ENCODE measurements around the gene PPP1R13B. TPM values are rescaled to one million over a fixed set of nuclear protein-coding genes. Genes with fewer than 3 reads are reported as not detected.

PPP1R13B gene
- total RNA-seq, 3 donors from 2014 or later: 49.6 to 65.5 (median 52.1) TPM

DNA sequence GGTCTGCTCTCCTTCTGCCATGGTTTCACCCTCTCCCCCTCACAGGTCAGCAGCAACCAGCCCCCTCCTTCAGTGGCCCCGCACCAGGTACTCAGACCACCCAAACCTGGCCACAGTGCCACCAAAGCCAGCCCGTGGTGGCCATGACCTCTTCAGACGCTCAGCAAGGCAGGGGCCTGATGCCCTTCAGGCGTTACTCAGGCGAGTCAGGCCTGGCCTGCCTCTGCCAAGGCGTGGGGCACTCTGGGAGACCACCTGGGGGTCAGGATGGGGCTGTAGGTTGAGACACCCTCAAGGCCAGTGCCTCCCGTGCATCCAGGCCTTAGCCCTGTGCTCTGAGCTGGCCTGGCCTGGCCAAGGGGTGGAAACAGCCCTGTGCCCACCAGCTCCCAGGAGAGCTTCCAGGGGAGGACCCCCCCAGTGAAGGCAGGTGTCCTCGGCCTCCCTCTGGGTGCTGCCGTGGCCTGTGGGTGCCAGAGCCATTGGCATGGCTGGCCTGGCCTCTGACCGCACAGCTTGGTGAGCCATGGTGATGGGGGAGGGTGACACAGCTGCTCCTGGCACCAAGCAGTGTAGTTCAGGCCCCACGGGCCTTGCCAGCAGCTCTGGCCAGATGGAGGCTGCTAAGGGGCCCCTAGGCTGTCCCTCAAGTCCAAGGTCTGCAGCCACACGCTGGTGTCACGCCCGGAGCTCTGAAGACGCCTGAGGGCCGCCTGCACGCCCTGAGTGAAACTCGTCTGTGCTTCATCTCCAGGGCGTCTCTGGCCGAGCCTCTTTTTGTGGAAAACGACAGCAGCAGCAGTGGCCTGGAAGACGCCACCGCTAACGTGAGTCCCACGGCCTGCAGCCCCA is 147.2 kb downstream of the PPP1R13B start:
- Histone ChIP-seq H3K4me3 (no peak overlapping the region), H3K4me1 (ENCODE audit: low read depth) (peaks cover 14% of the 10 kb centered on the region), H3K9me3 (no peaks in the 10 kb centered on the region), H3K36me3 (ENCODE audit: low read depth) (no peaks in the 10 kb centered on the region)
- ATAC-seq (no peak), DNase-seq (peak in 2 of 3 donors; percentile 41 to 54)
- intact Hi-C loops (cut with DNase I, micrococcal nuclease): no loop called here
- TF ChIP-seq, protein P1, sequence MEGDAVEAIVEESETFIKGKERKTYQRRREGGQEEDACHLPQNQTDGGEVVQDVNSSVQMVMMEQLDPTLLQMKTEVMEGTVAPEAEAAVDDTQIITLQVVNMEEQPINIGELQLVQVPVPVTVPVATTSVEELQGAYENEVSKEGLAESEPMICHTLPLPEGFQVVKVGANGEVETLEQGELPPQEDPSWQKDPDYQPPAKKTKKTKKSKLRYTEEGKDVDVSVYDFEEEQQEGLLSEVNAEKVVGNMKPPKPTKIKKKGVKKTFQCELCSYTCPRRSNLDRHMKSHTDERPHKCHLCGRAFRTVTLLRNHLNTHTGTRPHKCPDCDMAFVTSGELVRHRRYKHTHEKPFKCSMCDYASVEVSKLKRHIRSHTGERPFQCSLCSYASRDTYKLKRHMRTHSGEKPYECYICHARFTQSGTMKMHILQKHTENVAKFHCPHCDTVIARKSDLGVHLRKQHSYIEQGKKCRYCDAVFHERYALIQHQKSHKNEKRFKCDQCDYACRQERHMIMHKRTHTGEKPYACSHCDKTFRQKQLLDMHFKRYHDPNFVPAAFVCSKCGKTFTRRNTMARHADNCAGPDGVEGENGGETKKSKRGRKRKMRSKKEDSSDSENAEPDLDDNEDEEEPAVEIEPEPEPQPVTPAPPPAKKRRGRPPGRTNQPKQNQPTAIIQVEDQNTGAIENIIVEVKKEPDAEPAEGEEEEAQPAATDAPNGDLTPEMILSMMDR (IDR thresholded peaks at IDR 0.05): no peak

GRCh38 chr14:103699261-103699661 is 148.1 kb downstream of the PPP1R13B start:
- DNase-seq: no peak
- no peaks in the 10 kb centered on the region for H3K36me3 ChIP-seq (ENCODE audit: low read depth)
- H3K9me3 ChIP-seq: no peaks in the 10 kb centered on the region
- H3K4me3 ChIP-seq: no peak overlapping the region
- peaks cover 14% of the 10 kb centered on the region for H3K4me1 ChIP-seq (ENCODE audit: low read depth)
- intact Hi-C loops (cut with DNase I, micrococcal nuclease): no loop called here
- TF ChIP-seq, protein P1 (IDR thresholded peaks at IDR 0.05): no peak
- no peak for ATAC-seq

DNA sequence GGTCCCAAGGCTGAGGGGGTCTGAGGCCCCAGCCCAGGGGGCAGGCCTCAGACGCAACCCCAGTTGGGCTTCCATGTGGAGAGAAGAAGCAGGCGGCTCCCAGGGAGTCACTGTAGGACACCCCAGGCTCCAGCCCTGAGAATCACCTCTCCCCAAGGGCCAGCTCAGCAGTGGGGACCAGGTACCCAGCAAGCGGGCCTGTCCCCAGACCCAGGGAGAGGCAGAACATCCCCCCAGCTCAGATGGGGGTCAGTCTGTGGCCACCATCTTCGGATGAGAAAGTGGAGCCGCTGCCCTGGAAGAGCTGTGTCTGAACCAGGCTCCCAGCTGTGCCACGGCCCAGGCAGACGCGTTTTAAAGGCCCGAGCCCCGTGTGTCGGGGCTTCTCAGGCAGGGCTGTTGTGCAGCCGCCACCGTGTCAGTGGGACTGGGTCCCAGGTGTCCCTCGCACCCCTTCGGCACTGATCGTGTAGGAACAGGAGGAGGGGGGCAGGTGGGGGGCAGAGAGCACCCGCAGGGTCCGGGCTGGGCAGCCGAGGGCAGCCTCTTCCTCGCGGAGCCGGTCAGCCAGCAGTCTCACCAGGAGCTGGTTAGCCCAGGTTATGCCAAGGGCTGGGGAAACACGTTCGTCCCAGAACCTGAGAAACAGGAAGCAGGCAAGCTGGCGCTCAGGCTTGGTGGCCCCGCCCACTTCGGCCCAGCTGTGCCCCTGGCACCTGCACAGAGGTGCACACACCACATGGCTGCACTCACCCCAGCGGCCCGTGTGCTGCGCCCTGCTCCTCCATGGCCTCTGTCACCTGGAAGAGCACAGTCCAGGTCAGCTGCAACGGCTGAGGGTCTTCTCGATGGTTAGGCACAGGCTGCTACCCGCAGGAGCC is 148.8 kb downstream of the PPP1R13B start:
- Histone ChIP-seq H3K9me3 (no peaks in the 10 kb centered on the region), H3K36me3 (ENCODE audit: low read depth) (no peaks in the 10 kb centered on the region), H3K4me3 (no peak overlapping the region), H3K4me1 (ENCODE audit: low read depth) (peaks cover 14% of the 10 kb centered on the region)
- DNase-seq (peak; percentile 86 to 87 (median 87)), ATAC-seq (peak; percentile 88)
- intact Hi-C loops (cut with DNase I, micrococcal nuclease): no loop called here
- TF ChIP-seq, protein P1 (IDR thresholded peaks at IDR 0.05): no peak

GRCh38 chr14:103697603-103698379 is 149.6 kb downstream of the PPP1R13B start:
- TF ChIP-seq, protein P1 (IDR thresholded peaks at IDR 0.05): no peak
- intact Hi-C loops (cut with DNase I, micrococcal nuclease): no loop called here
- no peak for ATAC-seq
- Histone ChIP-seq H3K36me3 (ENCODE audit: low read depth) (no peaks in the 10 kb centered on the region), H3K4me1 (ENCODE audit: low read depth) (peaks cover 18% of the 10 kb centered on the region), H3K4me3 (no peak overlapping the region), H3K9me3 (no peaks in the 10 kb centered on the region)
- peak in 2 of 3 donors; percentile 33 to 39 for DNase-seq

DNA sequence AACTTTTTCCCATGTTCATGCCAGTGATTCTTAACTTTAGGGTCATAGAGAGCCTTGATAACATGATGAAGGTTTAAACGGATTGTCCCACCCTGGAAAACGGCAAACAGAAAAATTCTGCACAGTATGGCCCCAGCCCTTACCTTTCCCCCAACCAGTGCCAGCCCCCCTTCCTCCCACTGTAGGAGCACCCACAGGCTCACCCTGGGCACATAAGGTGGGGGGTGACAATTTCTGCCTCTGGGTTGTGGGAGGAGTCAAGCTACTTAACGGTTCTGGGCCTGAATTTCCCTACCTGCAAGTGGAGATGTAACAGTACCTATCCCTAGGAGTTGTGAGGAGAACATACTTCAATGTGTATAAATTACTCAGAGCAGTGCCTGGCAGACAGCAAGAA is 150.2 kb downstream of the PPP1R13B start:
- peaks cover 18% of the 10 kb centered on the region for H3K4me1 ChIP-seq (ENCODE audit: low read depth)
- intact Hi-C loops (cut with DNase I, micrococcal nuclease): no loop called here
- H3K9me3 ChIP-seq: no peaks in the 10 kb centered on the region
- ATAC-seq (no peak), DNase-seq (no peak)
- TF ChIP-seq, protein P1 (IDR thresholded peaks at IDR 0.05): no peak
- no peaks in the 10 kb centered on the region for H3K36me3 ChIP-seq (ENCODE audit: low read depth)
- no peak overlapping the region for H3K4me3 ChIP-seq

All from mucosa of descending colon (tissue), 3 donors.